H1 (cell line): ENCODE data around the gene CXCL17. TPM values are rescaled to one million over a fixed set of nuclear protein-coding genes. Genes with fewer than 3 reads are reported as not detected.

Experiments
- BACH1 ChIP-seq: IDR thresholded peaks from 2 replicates; pipeline ENCODE4 v1.6.1; 2012; ENCODE audit warnings: low read length, improper control_type of control experiment
- CBX8 ChIP-seq: fragments of 300-800, 300-1000 bp; sonication (generic); IDR thresholded peaks from 2 replicates; pipeline ENCODE4 v1.7.1; 2016; ENCODE audit warnings: low read depth, low read length, borderline replicate concordance
- CEBPB ChIP-seq: IDR thresholded peaks from 2 replicates; pipeline ENCODE4 v1.6.1; 2012; ENCODE audit warnings: low read depth, low read length
- CHD2 ChIP-seq: IDR thresholded peaks from 2 replicates; pipeline ENCODE4 v1.6.1; 2012; ENCODE audit warnings: low read length, improper control_type of control experiment
- CREB1 ChIP-seq: IDR thresholded peaks from 2 replicates; pipeline ENCODE4 v1.6.1; 2012; ENCODE audit warnings: inconsistent platforms
- E2F6 ChIP-seq: IDR thresholded peaks from 2 replicates; pipeline ENCODE4 v1.6.1; 2012; ENCODE audit warnings: inconsistent platforms
- EGR1 ChIP-seq: IDR thresholded peaks from 2 replicates; pipeline ENCODE4 v1.6.1; 2011; ENCODE audit warnings: low read depth, low read length, borderline replicate concordance
- EP300 ChIP-seq, 2 experiments: IDR thresholded peaks; 1 replicate in 1 of 2; 2 replicates in 1 of 2; pipeline ENCODE4 v1.6.1; 2011 to 2012; ENCODE audit warnings: low read depth in 2 of 2, low read length in 2 of 2, mild to moderate bottlenecking in 2 of 2, borderline replicate concordance in 1 of 2, inconsistent platforms in 1 of 2, moderate library complexity in 1 of 2
- GTF2F1 ChIP-seq: IDR thresholded peaks from 2 replicates; pipeline ENCODE4 v1.6.1; 2012; ENCODE audit warnings: low read depth, low read length, improper control_type of control experiment, borderline replicate concordance
- HDAC6 ChIP-seq: IDR thresholded peaks from one replicate; pipeline ENCODE4 v1.7.1; 2012; ENCODE audit warnings: low read depth, mild to moderate bottlenecking, inconsistent platforms, low read length, moderate library complexity
- JUN ChIP-seq: IDR thresholded peaks from 2 replicates; pipeline ENCODE4 v1.6.1; 2011; ENCODE audit warnings: low read depth, mild to moderate bottlenecking, improper control_type of control experiment, low read length
- KDM1A ChIP-seq: fragments of 200-600, 300-600 bp; sonication (generic); IDR thresholded peaks from 2 replicates; pipeline ENCODE4 v1.7.1; 2016; ENCODE audit warnings: mild to moderate bottlenecking, low read length, borderline replicate concordance
- KDM4A ChIP-seq: IDR thresholded peaks from one replicate; pipeline ENCODE4 v1.7.1; 2012; ENCODE audit warnings: low read depth, mild to moderate bottlenecking, moderate library complexity, low read length, inconsistent platforms; ENCODE audit not compliant: severe bottlenecking
- MAFK ChIP-seq: IDR thresholded peaks from 2 replicates; pipeline ENCODE4 v1.6.1; 2012; ENCODE audit warnings: low read depth, mild to moderate bottlenecking, improper control_type of control experiment, low read length
- MAX ChIP-seq: IDR thresholded peaks from 2 replicates; pipeline ENCODE4 v1.6.1; 2012; ENCODE audit warnings: inconsistent platforms
- POLR2A ChIP-seq, 2 experiments: IDR thresholded peaks; 1 replicate in 1 of 2; 2 replicates in 1 of 2; pipeline ENCODE4 v1.6.1; 2011; ENCODE audit warnings: low read depth in 2 of 2, low read length in 2 of 2, mild to moderate bottlenecking in 2 of 2; ENCODE audit errors: control extremely low read depth in 1 of 2
- POU5F1 ChIP-seq: IDR thresholded peaks from 2 replicates; pipeline ENCODE4 v1.6.1; 2011; ENCODE audit warnings: low read depth, mild to moderate bottlenecking, low read length, moderate library complexity
- SP1 ChIP-seq: IDR thresholded peaks from 2 replicates; pipeline ENCODE4 v1.6.1; 2011; ENCODE audit warnings: low read depth, low read length
- TAF1 ChIP-seq: IDR thresholded peaks from 2 replicates; pipeline ENCODE4 v1.6.1; 2011; ENCODE audit warnings: mild to moderate bottlenecking, low read depth, low read length
- TAF7 ChIP-seq: optimal IDR thresholded peaks from 2 replicates; pipeline ENCODE3; 2011; ENCODE audit warnings: low read depth, mild to moderate bottlenecking, inconsistent platforms, low read length, moderate library complexity, borderline replicate concordance
- TBP ChIP-seq: IDR thresholded peaks from 2 replicates; pipeline ENCODE4 v1.6.1; 2011; ENCODE audit warnings: low read depth, low read length, improper control_type of control experiment
- TCF12 ChIP-seq: IDR thresholded peaks from 2 replicates; pipeline ENCODE4 v1.6.1; 2011; ENCODE audit warnings: low read depth, mild to moderate bottlenecking, low read length
- polyA plus RNA-seq, 7 experiments: library from polyadenylated mRNA; depleted of rRNA in 3 of 7; stranded (reverse) in 5 of 7; unstranded in 2 of 7; fragments of >200 nt in 5 of 7; fragments of 200-250 nt in 2 of 7; gene quantifications; 1 replicate in 5 of 7; 2 replicates in 1 of 7; 4 replicates in 1 of 7; pipeline versions ENCODE4 v1.2.1 to v1.2.3, GENCODE V29; 2011 to 2013; ENCODE audit warnings: missing spikeins in 2 of 7, mixed read lengths in 2 of 7
- total RNA-seq: library from RNA; stranded (reverse); fragmentation: NEBNext Ultra II Directional; extraction: Animal tissue kit (Norgen Biotek cat#: 25700); gene quantifications from 2 replicates; pipeline ENCODE4 v1.2.1, GENCODE V29; 2021
- TF ChIP-seq, protein P1 (sequence below): IDR thresholded peaks from 2 replicates; pipeline ENCODE4 v1.6.1; 2011; ENCODE audit warnings: low read depth, mild to moderate bottlenecking, low read length; ENCODE audit not compliant: insufficient read depth

CXCL17 gene
- total and polyA plus RNA-seq, 2 of the 8 experiments (the other 6 are each of a cell fraction or from before 2014, with no cell fraction given), result not detected

- TF ChIP-seq HDAC6, result no peak
- TF ChIP-seq POLR2A (IDR thresholded peaks at IDR 0.05; ENCODE audit: control extremely low read depth in 1 of 2, low read depth in 2 of 2, low read length in 2 of 2), result peak; percentile 38 to 49; a peak in 2 of 3 replicates
- no peak for TF ChIP-seq CHD2
- peak; percentile 25; the same call in 1 of the 2 replicates for TF ChIP-seq TAF1
- TF ChIP-seq, protein P1, sequence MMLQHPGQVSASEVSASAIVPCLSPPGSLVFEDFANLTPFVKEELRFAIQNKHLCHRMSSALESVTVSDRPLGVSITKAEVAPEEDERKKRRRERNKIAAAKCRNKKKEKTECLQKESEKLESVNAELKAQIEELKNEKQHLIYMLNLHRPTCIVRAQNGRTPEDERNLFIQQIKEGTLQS, result 0 out of 2 replicates have a peak, but pooled peaks have one; percentile 19
- peak; percentile 55; the same call in 1 of the 2 replicates for TF ChIP-seq TBP
- TF ChIP-seq POU5F1, result no peak
- peak; percentile 81 for TF ChIP-seq MAX
- no peak for TF ChIP-seq MAFK
- no peak for TF ChIP-seq KDM1A
- TF ChIP-seq E2F6, result 0 out of 2 replicates have a peak, but pooled peaks have one; percentile 16
- peak; percentile 93 for TF ChIP-seq SP1
- TF ChIP-seq KDM4A, result peak; percentile 41
- TF ChIP-seq TCF12, result 0 out of 2 replicates have a peak, but pooled peaks have one; percentile 13
- no peak for TF ChIP-seq CBX8
- TF ChIP-seq EGR1, result 0 out of 2 replicates have a peak, but pooled peaks have one; percentile 35
- peak in 1 of 2 experiments; percentile 59; a peak in 1 of 3 replicates for TF ChIP-seq EP300 (IDR thresholded peaks at IDR 0.05; ENCODE audit: borderline replicate concordance in 1 of 2, low read depth in 2 of 2, low read length in 2 of 2)
- peak; percentile 40 for TF ChIP-seq CREB1
- peak; percentile 59 for TF ChIP-seq BACH1
- peak; percentile 22; the same call in 1 of the 2 replicates for TF ChIP-seq GTF2F1
- TF ChIP-seq CEBPB, result no peak
- peak; percentile 63 for TF ChIP-seq TAF7
- no peak for TF ChIP-seq JUN
These were observed 41.1 kb downstream of the CXCL17 start (continued) for GRCh38 chr19:42401365-42402303.
